ENCODE results near the gene DGCR6L.

- TF ChIP-seq CTCF (IDR thresholded peaks at IDR 0.05) (no peak), POLR2A (IDR thresholded peaks at IDR 0.05) (no peak)
Measured at GRCh38 chr22:20354238-20354975, 34.5 kb upstream of the DGCR6L start.

All from thyroid gland (tissue), 4 donors.